HepG2 (cell line): ENCODE results near the gene DCAF8.

Experiments
- ARID2 ChIP-seq: sonication (generic); formaldehyde crosslinking; IDR thresholded peaks from 2 replicates; pipeline ENCODE4 v1.8.1; 2022; ENCODE audit warnings: mild to moderate bottlenecking, missing genetic modification reagents, borderline replicate concordance
- GABPA ChIP-seq, 2 experiments: IDR thresholded peaks; 2 replicates each; pipeline ENCODE4 v1.6.1; 2011 to 2016; ENCODE audit warnings: low read depth in 2 of 2, low read length in 1 of 2, missing biosample characterization in 1 of 2, missing genetic modification characterization in 1 of 2
- HOXA5 ChIP-seq: sonication (generic); formaldehyde crosslinking; IDR thresholded peaks from 2 replicates; pipeline ENCODE4 v1.4.0; 2020; ENCODE audit warnings: missing genetic modification reagents
- KLF13 ChIP-seq: sonication (generic); formaldehyde crosslinking; IDR thresholded peaks from 2 replicates; pipeline ENCODE4 v1.4.0; 2020; ENCODE audit warnings: mild to moderate bottlenecking, missing genetic modification reagents
- MTF1 ChIP-seq: sonication (generic); formaldehyde crosslinking; IDR thresholded peaks from 2 replicates; pipeline ENCODE4 v1.5.0; 2020; ENCODE audit warnings: missing genetic modification reagents
- ZBTB3 ChIP-seq: sonication (generic); formaldehyde crosslinking; IDR thresholded peaks from 2 replicates; pipeline ENCODE4 v1.4.0; 2020; ENCODE audit warnings: low read depth, mild to moderate bottlenecking, moderate library complexity, missing genetic modification reagents, borderline replicate concordance
- ZFP36 ChIP-seq: fragments of 150-350 bp; IDR thresholded peaks from 2 replicates; pipeline ENCODE4 v1.6.1; 2018; ENCODE audit warnings: borderline replicate concordance, low read length, low read depth; ENCODE audit not compliant: partially characterized antibody
- ZNF44 ChIP-seq: sonication (generic); formaldehyde crosslinking; IDR thresholded peaks from 2 replicates; pipeline ENCODE4 v1.5.1; 2020; ENCODE audit warnings: mild to moderate bottlenecking, missing genetic modification reagents
- ZNF589 ChIP-seq: sonication (generic); formaldehyde crosslinking; conservative IDR thresholded peaks from 2 replicates; pipeline ENCODE4 v1.8.0; 2022; ENCODE audit warnings: mild to moderate bottlenecking, moderate library complexity, missing genetic modification reagents
- TF ChIP-seq, protein P1 (sequence below): sonication (generic); formaldehyde crosslinking; IDR thresholded peaks from 2 replicates; pipeline ENCODE4 v1.8.1; 2023; ENCODE audit warnings: missing genetic modification reagents, mild to moderate bottlenecking, borderline replicate concordance
- TF ChIP-seq, protein P2 (sequence below): sonication (generic); formaldehyde crosslinking; IDR thresholded peaks from 2 replicates; pipeline ENCODE4 v1.8.1; 2022; ENCODE audit warnings: mild to moderate bottlenecking, missing genetic modification reagents

DNA sequence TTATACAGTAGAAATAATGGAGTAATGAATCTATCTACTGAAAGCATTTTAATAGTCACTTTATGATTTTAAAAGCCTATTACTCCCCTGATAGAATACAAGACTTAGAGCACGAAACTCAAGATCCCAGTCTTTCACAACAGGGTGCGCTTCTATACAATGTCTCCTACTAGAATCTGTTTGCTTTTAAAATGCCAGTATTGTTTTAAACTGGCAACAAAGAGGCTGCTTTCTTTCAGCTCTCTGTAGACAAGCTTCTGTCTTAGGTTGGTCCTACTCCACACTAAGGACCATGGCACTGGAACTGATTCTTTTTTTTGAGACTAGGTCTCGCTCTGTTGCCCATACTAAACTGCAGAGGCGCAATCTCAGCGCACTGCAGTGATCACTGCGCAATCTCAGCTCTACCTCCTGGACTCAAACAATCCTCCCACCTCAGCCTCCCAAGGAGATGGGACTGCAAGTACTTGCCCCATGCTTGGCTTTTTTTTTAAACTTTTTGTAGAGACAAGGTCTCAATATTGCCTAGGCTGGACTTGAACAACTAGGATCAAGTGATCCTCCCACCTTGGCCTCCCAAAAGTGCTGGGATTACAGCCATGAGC, 4.8 kb downstream of the DCAF8 start:
- TF ChIP-seq ARID2 (CRISPR knock-in tag) (no peak), ZNF44 (CRISPR knock-in tag) (no peak), MTF1 (CRISPR knock-in tag) (no peak), ZFP36 (no peak), ZNF589 (CRISPR knock-in tag) (no peak), GABPA (IDR thresholded peaks at IDR 0.05; ENCODE audit: low read depth, low read length) (no peak), GABPA (CRISPR knock-in tag; IDR thresholded peaks at IDR 0.05; ENCODE audit: low read depth) (no peak), ZBTB3 (CRISPR knock-in tag) (no peak), HOXA5 (CRISPR knock-in tag) (no peak), KLF13 (CRISPR knock-in tag) (no peak)
- TF ChIP-seq, protein P1, sequence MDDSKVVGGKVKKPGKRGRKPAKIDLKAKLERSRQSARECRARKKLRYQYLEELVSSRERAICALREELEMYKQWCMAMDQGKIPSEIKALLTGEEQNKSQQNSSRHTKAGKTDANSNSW (CRISPR knock-in tag) = no peak
- TF ChIP-seq, protein P2, sequence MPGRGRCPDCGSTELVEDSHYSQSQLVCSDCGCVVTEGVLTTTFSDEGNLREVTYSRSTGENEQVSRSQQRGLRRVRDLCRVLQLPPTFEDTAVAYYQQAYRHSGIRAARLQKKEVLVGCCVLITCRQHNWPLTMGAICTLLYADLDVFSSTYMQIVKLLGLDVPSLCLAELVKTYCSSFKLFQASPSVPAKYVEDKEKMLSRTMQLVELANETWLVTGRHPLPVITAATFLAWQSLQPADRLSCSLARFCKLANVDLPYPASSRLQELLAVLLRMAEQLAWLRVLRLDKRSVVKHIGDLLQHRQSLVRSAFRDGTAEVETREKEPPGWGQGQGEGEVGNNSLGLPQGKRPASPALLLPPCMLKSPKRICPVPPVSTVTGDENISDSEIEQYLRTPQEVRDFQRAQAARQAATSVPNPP (CRISPR knock-in tag) = no peak
